Astrocyte (in vitro differentiated cells and primary cell): Measurements from ENCODE around the gene MTUS2. TPM values are rescaled to one million over a fixed set of nuclear protein-coding genes. Genes with fewer than 3 reads are reported as not detected.
A peak's percentile ranks its signal among the peaks of the same experiment; 100 is the strongest.

ENCODE experiments used
- DNase-seq: peaks from one replicate; pipeline ENCODE4 v3.0.0-alpha.2; 2010; ENCODE audit warnings: low read depth
- FAIRE-seq: peaks from 2 replicates; lab custom pipeline; 2011; peaks lifted over from hg19 to GRCh38; lab: Jason Lieb, UNC
- H2AFZ ChIP-seq: 2 replicates; pipeline ENCODE4 v1.6.0; 2012; ENCODE audit warnings: low read depth, low read length, inconsistent platforms
- H3K27ac ChIP-seq: 2 replicates; pipeline ENCODE4 v1.5.1; 2011; ENCODE audit warnings: low read depth, low read length, inconsistent platforms
- H3K27me3 ChIP-seq: 2 replicates; pipeline ENCODE4 v1.6.0; 2011; ENCODE audit warnings: low read length, inconsistent platforms; ENCODE audit not compliant: insufficient read depth
- H3K36me3 ChIP-seq: 2 replicates; pipeline ENCODE4 v1.5.1; 2011; ENCODE audit warnings: low read length, inconsistent platforms; ENCODE audit not compliant: insufficient read depth
- H3K4me1 ChIP-seq: 2 replicates; pipeline ENCODE4 v1.5.1; 2011; ENCODE audit warnings: low read length, inconsistent platforms; ENCODE audit not compliant: insufficient read depth
- H3K4me2 ChIP-seq: 2 replicates; pipeline ENCODE4 v1.6.0; 2012; ENCODE audit warnings: low read length, inconsistent platforms
- H3K4me3 ChIP-seq: 2 replicates; pipeline ENCODE4 v1.5.1; 2011; ENCODE audit warnings: low read depth, mild to moderate bottlenecking, low read length, inconsistent platforms; ENCODE audit not compliant: insufficient read depth
- H3K79me2 ChIP-seq: 2 replicates; pipeline ENCODE4 v1.6.0; 2012; ENCODE audit warnings: mild to moderate bottlenecking, low read length, inconsistent platforms; ENCODE audit not compliant: insufficient read depth
- H3K9ac ChIP-seq: 2 replicates; pipeline ENCODE4 v1.6.0; 2012; ENCODE audit warnings: mild to moderate bottlenecking, low read length, inconsistent platforms
- H3K9me3 ChIP-seq: 2 replicates; pipeline ENCODE4 v1.5.1; 2012; ENCODE audit warnings: low read depth, mild to moderate bottlenecking, low read length, inconsistent platforms; ENCODE audit not compliant: insufficient read depth
- H4K20me1 ChIP-seq: 2 replicates; pipeline ENCODE4 v1.6.0; 2012; ENCODE audit warnings: low read length, inconsistent platforms; ENCODE audit not compliant: insufficient read depth
- H3K27ac Mint-ChIP-seq: one replicate; pipeline ENCODE4 v1.8.0; 2021; ENCODE audit warnings: mild to moderate bottlenecking, mixed read lengths; ENCODE audit not compliant: unreplicated experiment
- H3K27me3 Mint-ChIP-seq: one replicate; pipeline ENCODE4 v1.8.0; 2021; ENCODE audit warnings: low read depth, mixed read lengths; ENCODE audit not compliant: unreplicated experiment
- H3K36me3 Mint-ChIP-seq: one replicate; pipeline ENCODE4 v1.8.0; 2021; ENCODE audit warnings: low read depth, mixed read lengths; ENCODE audit not compliant: unreplicated experiment
- H3K4me1 Mint-ChIP-seq: one replicate; pipeline ENCODE4 v1.8.0; 2021; ENCODE audit warnings: low read depth, mixed read lengths; ENCODE audit not compliant: unreplicated experiment
- H3K4me3 Mint-ChIP-seq: one replicate; pipeline ENCODE4 v1.8.0; 2021; ENCODE audit warnings: mild to moderate bottlenecking, moderate library complexity, mixed read lengths; ENCODE audit not compliant: unreplicated experiment
- H3K9me3 Mint-ChIP-seq: one replicate; pipeline ENCODE4 v1.8.0; 2021; ENCODE audit warnings: mild to moderate bottlenecking, mixed read lengths; ENCODE audit not compliant: unreplicated experiment
- CTCF ChIP-seq: IDR thresholded peaks from 2 replicates; pipeline ENCODE4 v1.5.1; 2011; ENCODE audit warnings: low read depth, mild to moderate bottlenecking, inconsistent platforms, low read length, moderate library complexity; ENCODE audit not compliant: insufficient read depth
- EZH2 ChIP-seq: IDR thresholded peaks from 2 replicates; pipeline ENCODE4 v1.6.1; 2012; ENCODE audit warnings: mild to moderate bottlenecking, low read length, inconsistent platforms; ENCODE audit not compliant: insufficient read depth
- total RNA-seq: library from RNA; stranded (reverse); gene quantifications from 2 replicates; pipeline ENCODE4 v1.2.1, GENCODE V29; 2021

The MTUS2 gene
- total RNA-seq, 1 donor from 2014 or later, result 0.50 TPM

DNA sequence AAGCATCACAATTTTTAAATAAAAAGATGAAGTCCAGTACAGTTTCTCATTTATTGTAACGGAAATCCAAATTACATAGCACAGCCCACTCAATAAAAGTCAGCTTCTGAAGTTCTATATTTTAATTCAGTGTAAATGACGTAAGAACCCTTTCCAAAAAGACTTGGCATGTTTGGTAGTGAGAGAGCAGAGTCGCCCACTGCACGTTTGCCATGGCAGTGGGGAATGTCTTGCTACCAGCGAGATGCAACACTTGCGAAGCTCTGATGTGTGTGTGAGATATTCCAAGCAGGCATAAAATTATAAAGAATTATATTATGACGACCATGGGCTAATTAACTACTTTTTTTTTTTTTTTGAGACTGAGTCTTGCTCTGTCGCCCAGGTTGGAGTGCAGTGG is 585.3 kb downstream of the MTUS2 start:
- H3K79me2 ChIP-seq, result no peaks in the 10 kb centered on the region
- no peak overlapping the region for H2AFZ ChIP-seq
- H3K27ac ChIP-seq, result no peak overlapping the region
- H3K9me3 ChIP-seq, result no peaks in the 10 kb centered on the region
- no peaks in the 10 kb centered on the region for H3K36me3 ChIP-seq
- no peaks in the 10 kb centered on the region for H3K36me3 Mint-ChIP-seq
- TF ChIP-seq EZH2 (no peak), CTCF (no peak)
- no peaks in the 10 kb centered on the region for H3K4me1 ChIP-seq
- no peaks in the 10 kb centered on the region for H3K9me3 Mint-ChIP-seq
- DNase-seq (no peak), FAIRE-seq (no peak)
- no peak overlapping the region for H3K4me3 Mint-ChIP-seq
- H3K27me3 ChIP-seq, result peaks cover 7% of the 10 kb centered on the region
- H3K4me1 Mint-ChIP-seq, result peaks cover 3% of the 10 kb centered on the region
- H3K4me3 ChIP-seq, result no peak overlapping the region
- H4K20me1 ChIP-seq, result no peaks in the 10 kb centered on the region
- peaks cover 6% of the 10 kb centered on the region for H3K27me3 Mint-ChIP-seq
- H3K27ac Mint-ChIP-seq, result no peak overlapping the region
- no peak overlapping the region for H3K4me2 ChIP-seq
- H3K9ac ChIP-seq, result no peak overlapping the region

DNA sequence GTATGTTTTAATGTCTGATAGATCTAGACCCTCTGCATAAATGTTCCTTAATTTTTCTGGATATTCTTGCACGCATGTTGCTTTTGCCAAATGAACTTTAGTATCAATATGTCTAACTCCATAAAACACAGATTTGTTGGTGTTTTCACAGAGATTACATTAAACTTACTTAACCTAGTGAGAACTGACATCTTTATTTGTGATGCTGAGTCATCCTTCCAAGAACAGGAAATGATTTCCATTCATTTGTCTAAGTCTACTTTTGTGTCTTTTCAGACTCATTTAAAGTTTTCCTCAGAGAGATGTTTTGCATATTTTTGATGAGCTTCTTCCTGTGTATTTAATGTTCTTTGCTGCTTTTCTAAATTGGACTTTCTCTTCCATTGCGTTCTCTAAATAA is 591.3 kb downstream of the MTUS2 start:
- Histone ChIP-seq H4K20me1 (no peaks in the 10 kb centered on the region), H3K79me2 (no peaks in the 10 kb centered on the region), H2AFZ (no peak overlapping the region), H3K27ac (no peak overlapping the region), H3K4me3 (no peak overlapping the region), H3K4me1 (no peaks in the 10 kb centered on the region), H3K9ac (no peak overlapping the region), H3K27me3 (no peaks in the 10 kb centered on the region), H3K36me3 (no peaks in the 10 kb centered on the region), H3K4me2 (no peak overlapping the region), H3K9me3 (no peaks in the 10 kb centered on the region)
- Mint-ChIP-seq H3K4me3 (no peak overlapping the region), H3K4me1 (no peaks in the 10 kb centered on the region), H3K27me3 (no peaks in the 10 kb centered on the region), H3K9me3 (peaks cover 4% of the 10 kb centered on the region), H3K36me3 (no peaks in the 10 kb centered on the region), H3K27ac (no peak overlapping the region)
- TF ChIP-seq CTCF, result no peak
- TF ChIP-seq EZH2, result no peak
- peak; percentile 15 for DNase-seq
- peak; percentile 74 for FAIRE-seq

- Histone ChIP-seq H3K79me2 (no peaks in the 10 kb centered on the region), H3K27ac (no peak overlapping the region), H3K9ac (no peak overlapping the region), H3K4me1 (no peaks in the 10 kb centered on the region), H3K4me3 (no peak overlapping the region), H4K20me1 (no peaks in the 10 kb centered on the region), H2AFZ (no peak overlapping the region), H3K27me3 (no peaks in the 10 kb centered on the region), H3K36me3 (no peaks in the 10 kb centered on the region), H3K9me3 (no peaks in the 10 kb centered on the region), H3K4me2 (no peak overlapping the region)
- TF ChIP-seq EZH2 (no peak), CTCF (no peak)
- Mint-ChIP-seq H3K27me3 (peaks cover 11% of the 10 kb centered on the region), H3K36me3 (no peaks in the 10 kb centered on the region), H3K9me3 (no peaks in the 10 kb centered on the region), H3K4me3 (no peak overlapping the region), H3K4me1 (no peaks in the 10 kb centered on the region), H3K27ac (no peak overlapping the region)
- DNase-seq (no peak), FAIRE-seq (no peak)
Measured at GRCh38 chr13:29418026-29418425, 597.9 kb downstream of the MTUS2 start.
